Testis (tissue), 3 donors: Measurements from ENCODE around the gene ABHD17B. TPM values are rescaled to one million over a fixed set of nuclear protein-coding genes. Genes with fewer than 3 reads are reported as not detected.

ENCODE experiments used
- DNase-seq: peaks from one replicate; pipeline ENCODE4 v3.0.0-alpha.2; 2019
- H3K27ac ChIP-seq, 2 donors: fragments of 200-600 bp; sonication (generic); one replicate each; pipeline ENCODE4 v1.5.1; 2019
- H3K27me3 ChIP-seq: fragments of 200-600 bp; sonication (generic); one replicate; pipeline ENCODE4 v1.5.1; 2019
- H3K36me3 ChIP-seq: fragments of 200-600 bp; sonication (generic); one replicate; pipeline ENCODE4 v1.5.1; 2017; ENCODE audit warnings: low read depth; ENCODE audit errors: missing control alignments
- H3K4me1 ChIP-seq: fragments of 200-600 bp; sonication (generic); one replicate; pipeline ENCODE4 v1.5.1; 2019
- H3K4me3 ChIP-seq, 2 donors: fragments of 200-600 bp; sonication (generic); one replicate each; pipeline ENCODE4 v1.5.1; 2017 to 2019
- H3K9me3 ChIP-seq: fragments of 200-600 bp; sonication (generic); one replicate; pipeline ENCODE4 v1.5.1; 2017
- POLR2A ChIP-seq: fragments of 450-650 bp; IDR thresholded peaks from one replicate; pipeline ENCODE4 v1.6.1; 2017; ENCODE audit warnings: antibody characterized with exemption, mild to moderate bottlenecking, moderate library complexity
- WGBS, 2 donors: methylation state at CpG; one replicate each; pipeline ENCODE4 v1.1.5; 2018; 5-methylcytosine and 5-hydroxymethylcytosine counted together
- intact Hi-C: fragments of 100-400 bp; cut with DNase I; formaldehyde crosslinking; loops from one replicate; pipeline ENCODE4 v1.15.1; 2023; ENCODE audit warnings: low total_unique reads
- polyA plus RNA-seq: library from polyadenylated mRNA; stranded (reverse); fragments of 350-450 nt; fragmentation: Illumina TruSeq; extraction: RNeasy Lipid Tissue Mini Kit (QIAGEN cat#74804); gene quantifications from one replicate; pipeline ENCODE4 v1.2.3, GENCODE V29; 2014; ENCODE audit warnings: low read depth, low replicate concordance; ENCODE audit not compliant: insufficient read depth
- total RNA-seq, 2 donors: library from RNA; depleted of rRNA; stranded (reverse); fragments of >200 nt; gene quantifications; one replicate each; pipeline ENCODE4 v1.2.3, GENCODE V29; 2016
- TF ChIP-seq, protein P1 (sequence below), 3 experiments: fragments of 450-650 bp in 2 of 3; fragments of 200-600 bp in 1 of 3; sonication (generic) in 1 of 3; IDR thresholded peaks; one replicate each; pipeline ENCODE4 v1.5.1; 2016 to 2019; ENCODE audit warnings: antibody characterized with exemption in 3 of 3, mild to moderate bottlenecking in 2 of 3, moderate library complexity in 1 of 3

ABHD17B gene
- total and polyA plus RNA-seq, 3 donors from 2014 or later, result 31.3 to 42.2 (median 41.3) TPM

- no peaks in the 10 kb centered on the region for H3K36me3 ChIP-seq
- 91 to 97% methylated on average over 1 of the region's 1 CpG for WGBS, 2 donors
- no peak for TF ChIP-seq POLR2A
- TF ChIP-seq, protein P1, sequence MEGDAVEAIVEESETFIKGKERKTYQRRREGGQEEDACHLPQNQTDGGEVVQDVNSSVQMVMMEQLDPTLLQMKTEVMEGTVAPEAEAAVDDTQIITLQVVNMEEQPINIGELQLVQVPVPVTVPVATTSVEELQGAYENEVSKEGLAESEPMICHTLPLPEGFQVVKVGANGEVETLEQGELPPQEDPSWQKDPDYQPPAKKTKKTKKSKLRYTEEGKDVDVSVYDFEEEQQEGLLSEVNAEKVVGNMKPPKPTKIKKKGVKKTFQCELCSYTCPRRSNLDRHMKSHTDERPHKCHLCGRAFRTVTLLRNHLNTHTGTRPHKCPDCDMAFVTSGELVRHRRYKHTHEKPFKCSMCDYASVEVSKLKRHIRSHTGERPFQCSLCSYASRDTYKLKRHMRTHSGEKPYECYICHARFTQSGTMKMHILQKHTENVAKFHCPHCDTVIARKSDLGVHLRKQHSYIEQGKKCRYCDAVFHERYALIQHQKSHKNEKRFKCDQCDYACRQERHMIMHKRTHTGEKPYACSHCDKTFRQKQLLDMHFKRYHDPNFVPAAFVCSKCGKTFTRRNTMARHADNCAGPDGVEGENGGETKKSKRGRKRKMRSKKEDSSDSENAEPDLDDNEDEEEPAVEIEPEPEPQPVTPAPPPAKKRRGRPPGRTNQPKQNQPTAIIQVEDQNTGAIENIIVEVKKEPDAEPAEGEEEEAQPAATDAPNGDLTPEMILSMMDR (IDR thresholded peaks at IDR 0.05), result no peak
- no peak for DNase-seq
- intact Hi-C loops, result no loop called here
- peaks cover 22% of the 10 kb centered on the region for H3K4me1 ChIP-seq
- H3K9me3 ChIP-seq, result no peaks in the 10 kb centered on the region
- no peak overlapping the region for H3K27ac ChIP-seq
- H3K27me3 ChIP-seq, result no peaks in the 10 kb centered on the region
- H3K4me3 ChIP-seq, result no peak overlapping the region
Measured at GRCh38 chr9:71897577-71897976, 13.4 kb downstream of the ABHD17B start.

DNA sequence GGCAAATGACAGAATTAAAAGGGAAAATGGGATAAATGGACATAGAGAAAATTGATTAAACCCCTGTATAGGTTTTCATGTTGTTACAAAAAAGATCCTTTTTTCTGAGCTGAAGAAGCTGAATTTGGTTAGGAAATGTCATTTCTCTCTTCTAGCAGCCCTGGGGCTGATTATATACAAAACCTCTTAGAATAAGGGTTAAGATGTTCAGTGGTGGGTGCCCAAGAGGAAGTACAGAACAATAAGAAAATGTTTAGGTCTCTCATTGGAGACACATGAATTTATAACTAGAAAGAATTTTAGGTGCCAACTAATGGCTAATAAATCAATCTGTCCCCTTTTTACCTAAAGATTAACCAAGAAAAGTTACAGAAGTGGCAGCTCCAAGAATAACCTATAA lies 14.2 kb downstream of the ABHD17B start:
- Histone ChIP-seq H3K9me3 (no peaks in the 10 kb centered on the region), H3K4me3 (no peak overlapping the region), H3K27ac (no peak overlapping the region), H3K27me3 (no peaks in the 10 kb centered on the region), H3K36me3 (no peaks in the 10 kb centered on the region), H3K4me1 (peaks cover 22% of the 10 kb centered on the region)
- no peak for DNase-seq
- TF ChIP-seq, protein P1 (IDR thresholded peaks at IDR 0.05), result no peak
- no peak for TF ChIP-seq POLR2A
- intact Hi-C loops, result no loop called here

GRCh38 chr9:71895955-71896354 lies 15.0 kb downstream of the ABHD17B start:
- H3K36me3 ChIP-seq, result no peaks in the 10 kb centered on the region
- H3K9me3 ChIP-seq, result no peaks in the 10 kb centered on the region
- no peak for TF ChIP-seq POLR2A
- TF ChIP-seq, protein P1 (IDR thresholded peaks at IDR 0.05), result no peak
- no peaks in the 10 kb centered on the region for H3K27me3 ChIP-seq
- H3K27ac ChIP-seq, result no peak overlapping the region
- H3K4me3 ChIP-seq, result no peak overlapping the region
- peaks cover 22% of the 10 kb centered on the region for H3K4me1 ChIP-seq
- DNase-seq, result no peak
- intact Hi-C loops, result no loop called here

- no peaks in the 10 kb centered on the region for H3K9me3 ChIP-seq
- no peak overlapping the region for H3K27ac ChIP-seq
- DNase-seq, result no peak
- H3K36me3 ChIP-seq, result no peaks in the 10 kb centered on the region
- intact Hi-C loops, result no loop called here
- TF ChIP-seq POLR2A, result no peak
- TF ChIP-seq, protein P1 (IDR thresholded peaks at IDR 0.05), result no peak
- H3K4me1 ChIP-seq, result peaks cover 22% of the 10 kb centered on the region
- no peak overlapping the region for H3K4me3 ChIP-seq
- no peaks in the 10 kb centered on the region for H3K27me3 ChIP-seq
Measured at GRCh38 chr9:71895117-71895516, 15.9 kb downstream of the ABHD17B start.

GRCh38 chr9:71891557-71892189 lies 19.3 kb downstream of the ABHD17B start:
- intact Hi-C loops, result no loop called here
- no peaks in the 10 kb centered on the region for H3K36me3 ChIP-seq
- no peak for TF ChIP-seq POLR2A
- TF ChIP-seq, protein P1 (IDR thresholded peaks at IDR 0.05), result no peak
- no peak overlapping the region for H3K4me3 ChIP-seq
- H3K9me3 ChIP-seq, result no peaks in the 10 kb centered on the region
- no peaks in the 10 kb centered on the region for H3K27me3 ChIP-seq
- H3K27ac ChIP-seq, result no peak overlapping the region
- 80 to 83% methylated on average over 4 of the region's 4 CpGs for WGBS, 2 donors
- DNase-seq, result no peak
- H3K4me1 ChIP-seq, result peaks cover 13% of the 10 kb centered on the region
